H1 (cell line): Measurements from ENCODE around the gene NR1D2. TPM values are rescaled to one million over a fixed set of nuclear protein-coding genes. Genes with fewer than 3 reads are reported as not detected.

Source experiments
- BRCA1 ChIP-seq: IDR thresholded peaks from 2 replicates; pipeline ENCODE4 v1.6.1; 2012; ENCODE audit warnings: low read depth, low read length, improper control_type of control experiment
- CTCF ChIP-seq, 3 experiments: IDR thresholded peaks; 1 replicate in 2 of 3; 2 replicates in 1 of 3; pipeline versions ENCODE4 v1.5.1 to v1.6.1; 2011; ENCODE audit warnings: low read length in 3 of 3, mild to moderate bottlenecking in 3 of 3, inconsistent platforms in 2 of 3, low read depth in 1 of 3, moderate library complexity in 1 of 3; ENCODE audit not compliant: insufficient read depth in 1 of 3; ENCODE audit errors: control extremely low read depth in 1 of 3
- KDM4A ChIP-seq: IDR thresholded peaks from one replicate; pipeline ENCODE4 v1.7.1; 2012; ENCODE audit warnings: low read depth, mild to moderate bottlenecking, moderate library complexity, low read length, inconsistent platforms; ENCODE audit not compliant: severe bottlenecking
- POU5F1 ChIP-seq: IDR thresholded peaks from 2 replicates; pipeline ENCODE4 v1.6.1; 2011; ENCODE audit warnings: low read depth, mild to moderate bottlenecking, low read length, moderate library complexity
- RBBP5 ChIP-seq: IDR thresholded peaks from 2 replicates; pipeline ENCODE4 v1.7.1; 2012; ENCODE audit warnings: low read depth, mild to moderate bottlenecking, inconsistent platforms, low read length, moderate library complexity, borderline replicate concordance
- SP2 ChIP-seq: IDR thresholded peaks from 2 replicates; pipeline ENCODE4 v1.6.1; 2012; ENCODE audit warnings: mild to moderate bottlenecking, low read length, inconsistent platforms
- polyA plus RNA-seq, 7 experiments: library from polyadenylated mRNA; depleted of rRNA in 3 of 7; stranded (reverse) in 5 of 7; unstranded in 2 of 7; fragments of >200 nt in 5 of 7; fragments of 200-250 nt in 2 of 7; gene quantifications; 1 replicate in 5 of 7; 2 replicates in 1 of 7; 4 replicates in 1 of 7; pipeline versions ENCODE4 v1.2.1 to v1.2.3, GENCODE V29; 2011 to 2013; ENCODE audit warnings: missing spikeins in 2 of 7, mixed read lengths in 2 of 7
- total RNA-seq: library from RNA; stranded (reverse); fragmentation: NEBNext Ultra II Directional; extraction: Animal tissue kit (Norgen Biotek cat#: 25700); gene quantifications from 2 replicates; pipeline ENCODE4 v1.2.1, GENCODE V29; 2021

NR1D2 gene
- total and polyA plus RNA-seq, 2 of the 8 experiments (the other 6 are each of a cell fraction or from before 2014, with no cell fraction given), result 5.9 to 21.7 TPM

- no peak for TF ChIP-seq POU5F1
- TF ChIP-seq CTCF (IDR thresholded peaks at IDR 0.05; ENCODE audit: control extremely low read depth in 1 of 3, insufficient read depth in 1 of 3, low read depth in 1 of 3, low read length in 3 of 3), result no peak
- no peak for TF ChIP-seq SP2
- no peak for TF ChIP-seq KDM4A
- no peak for TF ChIP-seq BRCA1
- no peak for TF ChIP-seq RBBP5
- TF ChIP-seq, all 59 proteins: peak for 0
These were observed 34.5 kb downstream of the NR1D2 start (continued) for GRCh38 chr3:23979569-23979968.
